HG03159 (cell line): ENCODE results near the gene QDPR.
"Not testable (repeated sequence)": the region's sequence is repeated elsewhere in the genome, so short reads cannot be mapped to it uniquely, and the experiment has no call there.

Source experiments
- ATAC-seq: cut with Tn5 transposase; IDR thresholded peaks from one replicate; pipeline ENCODE4 v1.9.1; 2021; ENCODE audit warnings: mild to moderate bottlenecking, moderate library complexity; ENCODE audit not compliant: unreplicated experiment

QDPR gene

DNA sequence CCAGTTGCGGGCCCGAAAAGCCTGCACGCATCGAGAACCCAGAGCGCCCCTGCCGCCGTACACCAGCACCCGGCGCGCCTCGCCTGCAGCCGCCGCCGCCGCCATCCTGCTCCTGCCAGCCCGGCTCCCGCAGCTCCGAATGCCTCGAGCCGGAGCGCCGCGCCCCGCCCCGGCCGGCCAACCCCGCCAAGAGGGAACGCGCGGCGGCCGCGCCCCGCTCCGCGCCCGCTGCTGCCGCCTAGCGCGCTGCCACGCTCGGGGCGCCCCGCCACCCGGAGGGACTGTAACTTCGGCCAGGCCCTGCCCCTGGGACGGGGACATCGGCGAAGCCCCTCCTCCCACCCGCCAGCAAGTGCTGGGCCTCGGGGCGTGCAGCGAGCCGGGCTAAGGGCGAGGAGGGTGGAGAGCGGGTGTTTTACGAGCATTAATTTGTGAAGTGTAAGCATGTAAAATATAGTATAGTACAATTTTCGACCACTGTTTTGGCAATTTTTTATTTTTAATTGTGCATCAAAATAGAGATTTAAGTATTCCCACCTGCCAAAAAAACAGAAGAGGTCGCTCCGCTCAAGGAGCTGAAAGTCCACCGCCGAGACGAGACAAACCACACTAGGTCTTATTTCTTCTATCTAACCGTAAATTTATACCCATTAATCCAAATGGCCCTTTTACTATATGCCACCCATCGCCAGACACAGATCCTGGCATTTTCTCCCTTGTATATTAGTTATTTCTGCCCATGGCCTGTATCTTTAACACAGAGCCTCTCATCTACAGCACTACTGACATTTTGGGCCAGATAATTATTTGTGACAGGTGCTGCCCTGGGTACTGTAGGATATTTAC lies at the start of gene QDPR:
Gene QDPR, minus strand, starts transcription at position 141 of the 846 bp plus-strand sequence. Its CDS starts 36 bp downstream, at position 105.
- ATAC-seq = peak; percentile 92

DNA sequence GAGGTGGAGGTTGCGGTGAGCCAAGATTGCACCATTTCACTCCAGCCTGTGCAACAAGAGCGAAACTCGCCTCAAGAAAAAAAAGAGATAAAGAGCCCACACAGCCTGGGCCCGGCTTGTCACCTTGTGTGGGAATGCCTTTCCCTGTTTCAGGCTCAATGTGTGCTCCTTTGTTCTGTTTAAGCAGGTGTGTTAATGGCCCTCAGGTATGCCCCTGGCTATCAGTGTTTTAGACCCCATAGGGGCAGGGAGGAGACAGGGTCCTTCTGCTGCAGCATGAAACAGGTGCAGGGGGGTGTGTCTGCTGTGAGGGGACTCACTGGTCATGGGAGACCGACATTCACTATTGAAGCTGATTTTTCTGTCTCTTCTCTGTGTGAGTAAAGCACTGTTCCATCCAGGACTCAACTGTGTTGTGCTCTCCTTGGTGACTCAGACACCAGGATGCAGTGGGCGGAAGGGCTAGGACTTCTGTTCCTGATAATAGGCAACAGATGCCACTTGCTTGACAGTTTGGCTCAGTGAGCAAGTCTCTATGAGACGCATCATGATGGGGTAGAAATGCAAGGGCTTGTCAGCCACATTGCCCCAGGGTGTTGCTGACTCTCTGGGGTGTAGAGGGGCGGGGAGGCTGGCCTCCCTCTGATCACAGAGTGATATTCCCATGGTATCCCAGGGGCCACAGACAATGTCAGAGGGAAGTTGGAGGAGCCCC lies 49.5 kb upstream of the QDPR start:
- no peak for ATAC-seq

GRCh38 chr4:17560065-17560673 lies 48.3 kb upstream of the QDPR start:
- ATAC-seq = no peak

DNA sequence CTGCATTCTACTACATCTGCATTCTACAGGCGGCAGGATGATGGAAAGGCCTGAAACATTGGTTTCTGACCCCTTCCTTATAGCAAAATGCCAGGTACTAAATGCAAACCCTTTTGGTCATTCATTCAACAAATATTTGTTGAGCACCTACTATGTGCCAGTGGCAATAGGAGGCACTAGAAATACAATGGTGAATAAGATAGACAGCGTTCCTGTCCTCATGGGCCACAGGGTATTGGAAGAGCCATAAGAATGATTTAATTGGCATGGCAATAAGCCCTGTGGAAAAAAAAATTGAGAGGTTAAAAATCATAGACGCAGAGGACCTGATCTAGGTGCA lies 47.8 kb upstream of the QDPR start:
- no peak for ATAC-seq

DNA sequence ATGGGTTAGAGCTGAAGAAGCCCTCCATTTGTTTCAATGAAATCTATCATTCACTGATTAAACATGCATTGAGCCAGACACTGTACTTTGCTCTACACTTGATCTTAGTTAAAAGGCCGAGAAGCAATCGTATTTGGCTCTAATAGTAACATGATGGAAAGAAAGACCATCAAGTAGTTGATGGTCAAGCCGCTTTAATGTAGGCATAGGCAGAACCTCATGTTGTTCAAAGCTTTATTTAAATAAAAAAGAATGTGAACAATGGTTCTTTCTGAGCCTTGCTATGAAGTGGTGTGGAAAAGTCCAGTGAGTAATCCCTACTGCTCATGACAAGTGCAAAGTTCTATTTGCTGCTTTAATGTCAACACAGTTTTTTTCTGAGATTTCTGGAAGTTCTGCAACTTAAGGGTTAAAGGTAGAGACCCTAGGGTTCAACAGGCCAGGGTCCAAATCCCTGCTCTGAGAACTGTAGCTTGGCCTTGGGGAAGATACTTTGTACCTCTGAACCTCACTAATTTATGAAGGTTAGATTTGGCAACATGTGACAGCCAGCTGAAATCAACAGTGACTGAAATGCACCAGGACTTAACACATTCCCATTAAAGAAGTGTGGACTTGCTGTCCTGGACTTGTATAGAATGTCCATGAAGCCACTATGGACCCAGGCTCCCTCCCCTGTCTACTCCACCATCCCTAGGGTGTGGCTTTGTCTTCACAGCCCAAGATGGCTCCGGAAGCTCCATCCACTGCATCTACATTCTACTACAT lies 47.2 kb upstream of the QDPR start:
- no peak for ATAC-seq

DNA sequence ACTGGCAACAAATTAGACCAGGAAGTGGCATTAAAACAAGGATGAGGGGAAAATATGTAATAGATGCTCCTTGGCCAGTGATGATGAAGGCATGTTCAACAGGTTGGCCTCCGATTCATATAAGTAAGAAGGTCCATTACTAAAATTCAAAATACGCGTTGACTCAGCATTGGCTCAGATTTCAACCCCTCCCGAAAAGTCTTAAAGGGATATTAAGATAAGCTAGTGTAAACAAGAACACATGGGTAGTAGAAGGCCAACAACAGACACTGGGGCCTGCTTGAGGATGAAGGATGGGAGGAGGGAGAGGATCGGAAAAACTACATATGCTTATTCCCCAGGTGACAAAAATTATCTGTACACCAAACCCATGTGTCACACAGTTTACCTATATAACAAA lies 46.0 kb upstream of the QDPR start:
- ATAC-seq = no peak

DNA sequence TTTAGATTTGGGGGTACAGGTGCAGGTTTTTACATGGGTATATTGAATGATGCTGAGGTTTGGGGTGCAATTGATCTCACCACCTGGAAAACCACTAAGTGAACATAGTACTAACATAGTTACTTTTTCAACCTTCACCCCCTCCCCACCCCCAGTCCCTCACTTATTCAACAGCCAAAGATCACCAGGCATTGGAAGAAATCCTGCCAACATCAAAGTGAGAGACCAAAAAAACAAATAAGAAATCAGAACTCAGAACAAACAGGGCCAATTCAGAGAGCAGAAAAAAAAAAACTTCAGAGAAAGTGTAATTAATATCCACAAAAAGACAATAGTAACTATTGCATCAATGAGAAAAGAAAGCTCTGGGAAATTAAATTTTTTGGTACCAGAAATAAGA lies 44.6 kb upstream of the QDPR start:
- no peak for ATAC-seq

DNA sequence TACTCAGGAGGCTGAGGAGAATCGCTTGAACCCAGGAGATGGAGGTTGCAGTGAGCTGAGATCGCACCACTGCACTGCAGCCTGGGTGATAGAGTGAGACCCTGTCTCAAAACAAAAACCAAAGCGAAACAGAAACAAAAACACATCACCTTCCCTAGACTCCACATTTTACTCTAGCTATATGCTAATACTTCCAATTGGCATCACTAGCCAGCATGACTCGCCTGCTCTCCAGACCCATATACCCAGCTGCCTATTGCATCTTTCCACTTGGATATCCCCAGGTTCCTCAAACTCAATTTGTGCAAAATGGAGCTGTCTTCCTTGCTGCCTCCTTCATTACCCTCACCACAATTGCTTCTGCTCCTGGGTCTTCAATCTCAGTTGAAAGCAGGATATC lies 42.7 kb upstream of the QDPR start:
- no peak for ATAC-seq

DNA sequence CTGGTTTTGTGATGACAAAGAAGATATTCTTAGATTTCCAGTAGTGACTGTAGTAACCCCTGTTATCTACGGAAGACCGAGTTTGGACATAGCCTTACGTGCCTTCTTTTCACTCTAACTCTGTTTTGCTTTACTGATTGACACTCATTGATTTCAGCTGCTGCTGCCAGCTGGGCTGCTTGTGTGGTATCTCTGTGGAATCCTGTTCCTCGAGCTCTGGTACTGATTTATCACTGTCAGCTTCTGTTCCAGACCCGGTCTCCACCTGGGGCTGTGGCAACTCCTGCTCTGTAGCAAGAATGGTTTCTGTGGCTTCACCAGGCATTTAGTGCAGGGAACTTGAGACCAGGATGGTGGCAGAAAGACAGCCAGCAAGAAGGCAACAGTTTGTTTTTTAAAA lies 40.5 kb upstream of the QDPR start:
- ATAC-seq = no peak

- ATAC-seq = no peak
Measured at GRCh38 chr4:17550549-17550948, 38.7 kb upstream of the QDPR start.

- no peak for ATAC-seq
Measured at GRCh38 chr4:17546678-17547077, 34.8 kb upstream of the QDPR start.

- ATAC-seq = no peak
Measured at GRCh38 chr4:17546222-17546621, 34.3 kb upstream of the QDPR start.

DNA sequence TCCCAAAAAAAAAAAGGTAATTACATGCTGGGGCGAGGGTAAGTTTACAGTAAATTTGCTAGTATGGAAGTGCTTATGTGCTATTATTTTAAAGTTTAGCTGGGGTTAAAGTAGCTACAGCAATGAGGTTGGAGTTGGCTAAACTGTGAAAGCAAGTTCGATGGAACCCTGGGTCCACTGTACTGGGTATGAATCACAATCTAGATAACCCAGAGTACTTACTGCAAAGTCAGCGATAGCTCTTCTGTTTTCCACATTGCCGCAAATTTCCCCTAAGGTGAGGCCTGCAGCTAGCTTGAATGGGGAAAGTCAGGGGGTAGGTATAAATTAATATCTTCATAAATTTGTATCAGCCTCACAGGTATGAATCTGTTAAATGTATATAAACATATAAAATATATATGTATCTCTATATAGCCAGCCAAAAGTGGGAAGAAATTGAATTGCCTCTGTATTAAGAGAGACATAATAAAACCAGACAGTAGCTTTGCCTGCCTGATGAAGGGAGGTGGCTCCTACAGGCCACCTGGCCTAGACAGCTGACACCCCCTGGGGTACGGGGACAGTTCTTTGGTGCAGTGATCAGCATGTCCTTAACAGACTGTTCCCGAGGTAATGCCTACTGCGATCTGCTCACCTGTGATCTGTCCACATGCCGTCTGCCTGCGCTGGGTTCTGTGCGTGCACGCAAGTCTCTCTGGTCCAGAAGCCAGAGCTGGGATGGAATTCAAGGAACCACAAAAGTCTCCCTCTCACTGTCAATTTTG lies 33.7 kb upstream of the QDPR start:
- no peak for ATAC-seq

DNA sequence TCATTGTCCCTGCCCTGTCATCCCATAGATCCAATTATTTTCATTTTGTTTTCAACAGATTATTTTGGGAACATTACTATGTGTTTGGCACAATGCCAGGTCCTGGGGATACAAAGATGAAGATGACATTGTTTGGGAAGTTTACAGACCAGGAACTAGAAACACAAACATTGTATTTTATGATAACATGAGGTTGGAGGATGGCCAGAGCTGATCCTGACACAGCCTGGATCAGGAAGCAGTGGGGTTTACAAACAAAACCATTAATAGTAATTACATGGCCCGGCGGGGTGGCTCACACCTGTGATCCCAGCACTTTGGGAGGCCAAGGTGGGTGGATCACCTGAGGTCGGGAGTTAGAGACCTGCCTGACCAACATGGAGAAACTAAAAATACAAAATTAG lies 32.9 kb upstream of the QDPR start:
- no peak for ATAC-seq

GRCh38 chr4:17544205-17544604 lies 32.3 kb upstream of the QDPR start:
- ATAC-seq = no peak

DNA sequence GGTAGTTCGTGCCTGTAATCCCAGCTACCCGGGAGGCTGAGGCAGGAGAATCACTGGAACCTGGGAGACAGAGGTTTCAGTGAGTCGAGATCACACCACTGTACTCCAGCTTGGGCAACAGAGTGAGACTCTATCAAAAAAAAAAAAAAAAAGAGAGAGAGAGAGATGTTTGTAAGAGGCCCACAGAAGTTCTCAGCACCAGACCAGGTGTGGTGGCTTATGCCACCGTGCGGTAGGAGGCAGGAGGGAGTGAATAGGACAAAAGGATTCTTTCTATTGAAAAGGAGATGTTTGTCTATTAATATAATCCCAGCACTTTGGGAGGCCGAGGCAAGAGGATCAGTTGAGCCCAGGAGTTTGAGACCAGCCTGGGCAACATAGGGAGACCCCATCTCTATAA lies 25.2 kb upstream of the QDPR start:
- ATAC-seq = not testable (repeated sequence)

- ATAC-seq = no peak
Measured at GRCh38 chr4:17535906-17536305, 24.0 kb upstream of the QDPR start.

DNA sequence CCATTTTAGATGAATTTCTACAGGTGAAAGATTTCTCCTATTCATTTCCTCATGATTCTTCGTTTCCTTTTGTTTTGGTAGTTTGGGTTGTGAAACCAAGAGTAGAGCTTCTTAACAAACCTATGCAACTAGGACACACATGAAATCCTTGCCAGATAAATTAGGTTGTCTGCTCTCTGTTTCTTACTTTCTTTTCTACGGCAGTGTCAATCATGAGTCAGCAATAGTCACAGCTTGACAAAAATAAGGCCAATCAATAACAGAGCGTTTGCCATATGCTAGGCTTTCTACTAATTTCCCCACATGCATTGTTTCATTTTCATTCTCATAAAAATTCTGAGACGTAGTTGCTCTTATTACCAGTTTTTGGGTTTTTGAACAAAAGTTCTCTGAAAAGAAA lies 23.4 kb upstream of the QDPR start:
- ATAC-seq = no peak

DNA sequence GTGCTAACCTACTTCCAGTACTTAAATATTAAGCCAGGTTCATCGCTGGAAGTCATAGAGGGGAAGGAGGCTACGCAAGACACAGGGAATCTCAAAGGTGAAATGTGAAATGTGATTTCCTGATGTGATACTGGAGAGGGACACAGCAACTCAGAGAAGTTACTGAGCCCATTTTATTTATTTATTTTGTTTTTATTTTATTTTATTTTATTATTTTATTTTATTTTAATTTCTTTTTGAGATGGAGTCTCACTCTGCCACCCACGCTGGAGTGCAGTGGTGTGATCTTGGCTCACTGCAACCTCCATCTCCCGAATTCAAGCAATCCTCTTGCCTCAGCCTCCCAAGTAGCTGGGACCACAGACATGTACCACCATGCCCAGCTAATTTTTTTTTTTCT lies 22.8 kb upstream of the QDPR start:
- no peak for ATAC-seq

DNA sequence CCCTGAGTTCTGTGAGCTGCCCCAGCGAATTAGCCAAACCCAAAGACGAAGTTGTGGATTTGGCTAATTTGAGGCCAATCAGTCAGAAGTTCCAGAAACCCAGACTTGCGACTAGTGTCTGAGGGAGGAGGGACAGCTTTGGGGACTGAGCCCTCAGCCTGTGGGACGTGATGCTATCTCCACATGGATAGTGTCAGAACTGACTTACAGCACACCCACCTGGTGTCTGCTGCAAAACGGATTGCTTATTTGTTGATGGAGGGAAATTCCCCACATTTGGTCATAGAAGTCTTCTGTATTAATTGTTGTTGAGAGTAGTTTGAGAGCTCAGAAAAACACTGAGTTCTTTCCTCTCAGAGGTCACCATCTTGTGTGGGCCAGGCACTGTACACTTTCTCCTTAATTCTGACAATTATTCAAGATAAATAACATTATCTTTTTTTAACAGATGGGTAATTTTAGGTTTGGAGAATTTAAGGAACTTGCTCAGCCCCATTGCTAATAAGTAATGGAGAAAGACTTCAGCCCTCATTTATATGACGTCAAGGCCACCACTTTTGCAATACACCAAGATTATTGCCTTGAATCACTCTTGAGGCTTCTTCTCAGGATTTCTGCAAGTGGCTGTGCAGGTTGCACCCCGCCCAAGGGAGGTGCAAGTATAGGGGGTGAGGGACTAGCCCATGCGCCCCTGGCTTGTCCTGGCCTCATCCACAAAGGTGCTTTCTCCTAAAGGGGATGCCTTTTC lies 19.8 kb upstream of the QDPR start:
- no peak for ATAC-seq
